Fibroblast of lung (primary cell): ENCODE measurements around the gene C1orf116. TPM values are rescaled to one million over a fixed set of nuclear protein-coding genes. Genes with fewer than 3 reads are reported as not detected.

Experiments
- DNase-seq, 2 donors: peaks; one replicate each; pipeline versions ENCODE4 v3.0.0 to v3.0.0-alpha.2; 2010; ENCODE audit warnings: low read depth in 2 of 2
- H2AFZ ChIP-seq: 2 replicates; pipeline ENCODE4 v1.5.1; 2012; ENCODE audit warnings: low read length, control low read depth, inconsistent platforms
- H3K27ac ChIP-seq: 2 replicates; pipeline ENCODE4 v1.5.1; 2011; ENCODE audit warnings: low read length, control low read depth; ENCODE audit not compliant: insufficient read depth
- H3K27me3 ChIP-seq: 2 replicates; pipeline ENCODE4 v1.5.1; 2011; ENCODE audit warnings: mild to moderate bottlenecking, low read length; ENCODE audit not compliant: control insufficient read depth, insufficient read depth
- H3K36me3 ChIP-seq: 2 replicates; pipeline ENCODE4 v1.5.1; 2011; ENCODE audit warnings: low read length; ENCODE audit not compliant: control insufficient read depth, insufficient read depth
- H3K4me1 ChIP-seq: 2 replicates; pipeline ENCODE4 v1.5.1; 2011; ENCODE audit warnings: low read length; ENCODE audit not compliant: control insufficient read depth, insufficient read depth; ENCODE audit errors: extremely low read depth
- H3K4me2 ChIP-seq: 2 replicates; pipeline ENCODE4 v1.5.1; 2011; ENCODE audit warnings: low read length, control low read depth; ENCODE audit not compliant: insufficient read depth; ENCODE audit errors: extremely low read depth
- H3K4me3 ChIP-seq, 4 experiments: fragments of 200-600 bp in 1 of 4; sonication (generic) in 1 of 4; replicated peaks in 1 of 4; 2 replicates each; pipeline ENCODE4 v1.5.1; 2011 to 2016; ENCODE audit warnings: low read length in 4 of 4, low read depth in 3 of 4, mild to moderate bottlenecking in 3 of 4, control low read depth in 2 of 4, inconsistent platforms in 1 of 4, mixed read lengths in 1 of 4; ENCODE audit not compliant: insufficient read depth in 1 of 4; ENCODE audit errors: control extremely low read depth in 1 of 4
- H3K79me2 ChIP-seq: 2 replicates; pipeline ENCODE4 v1.5.1; 2012; ENCODE audit warnings: mild to moderate bottlenecking, low read length, inconsistent platforms; ENCODE audit not compliant: control insufficient read depth, insufficient read depth
- H3K9ac ChIP-seq: 2 replicates; pipeline ENCODE4 v1.5.1; 2011; ENCODE audit warnings: mild to moderate bottlenecking, low read length, control low read depth; ENCODE audit not compliant: insufficient read depth
- H3K9me3 ChIP-seq: 2 replicates; pipeline ENCODE4 v1.5.1; 2012; ENCODE audit warnings: low read depth, low read length; ENCODE audit not compliant: control insufficient read depth, insufficient read depth
- H4K20me1 ChIP-seq: 2 replicates; pipeline ENCODE4 v1.5.1; 2011; ENCODE audit warnings: low read length; ENCODE audit not compliant: control insufficient read depth, insufficient read depth; ENCODE audit errors: extremely low read depth
- CTCF ChIP-seq, 2 donors: IDR thresholded peaks in 1 of 2; conservative IDR thresholded peaks in 1 of 2; 1 replicate in 1 of 2; 2 replicates in 1 of 2; pipeline ENCODE4 v1.5.1; 2011 to 2012; ENCODE audit warnings: low read length in 2 of 2, control low read depth in 1 of 2, inconsistent platforms in 1 of 2, low read depth in 1 of 2, mild to moderate bottlenecking in 1 of 2
- EZH2 ChIP-seq: IDR thresholded peaks from 2 replicates; pipeline ENCODE4 v1.5.1; 2012; ENCODE audit warnings: low read length, control low read depth, mild to moderate bottlenecking; ENCODE audit errors: missing control alignments
- polyA plus RNA-seq, 2 donors: library from polyadenylated mRNA; depleted of rRNA in 1 of 2; stranded (reverse) in 1 of 2; unstranded in 1 of 2; fragments of >200 nt; gene quantifications; 2 replicates each; pipeline ENCODE4 v1.2.1, GENCODE V29; 2011 to 2012; ENCODE audit warnings: missing spikeins in 1 of 2
- total RNA-seq: library from RNA; depleted of rRNA; stranded (reverse); fragments of >200 nt; gene quantifications from 2 replicates; pipeline ENCODE4 v1.2.1, GENCODE V29; 2014

The C1orf116 gene
- total and polyA plus RNA-seq, 2 donors (not counting 1 experiment from before 2014, with no cell fraction given), result 0.06 TPM; not detected in 1

DNA sequence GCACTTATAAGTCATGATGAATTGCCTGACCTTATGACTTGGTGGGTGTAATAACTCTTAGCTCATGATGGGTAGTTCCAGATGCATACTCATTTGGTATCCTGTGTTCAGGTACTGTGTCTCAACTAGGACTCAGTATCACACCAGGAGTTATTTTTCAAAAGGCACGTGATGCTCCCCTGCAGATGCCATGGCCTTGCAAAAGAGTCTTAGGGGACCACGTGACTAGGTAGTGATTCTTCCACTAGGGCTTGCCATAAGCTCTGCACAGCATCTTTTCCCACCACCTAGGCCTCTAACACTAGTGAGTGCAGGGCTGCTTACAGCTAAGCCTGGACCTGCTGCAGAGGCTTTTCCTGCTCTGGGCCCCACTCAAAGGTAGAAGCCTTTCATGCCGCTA, 58.4 kb downstream of the C1orf116 start:
- Histone ChIP-seq H3K4me2 (no peak overlapping the region), H3K9me3 (no peaks in the 10 kb centered on the region), H3K36me3 (no peaks in the 10 kb centered on the region), H3K9ac (no peak overlapping the region), H3K27me3 (peaks cover 10% of the 10 kb centered on the region), H3K4me3 (no peak overlapping the region), H2AFZ (no peak overlapping the region), H3K4me1 (no peaks in the 10 kb centered on the region), H4K20me1 (no peaks in the 10 kb centered on the region), H3K79me2 (no peaks in the 10 kb centered on the region), H3K27ac (no peak overlapping the region)
- DNase-seq, result no peak
- TF ChIP-seq EZH2 (no peak), CTCF (conservative IDR thresholded peaks at IDR 0.05 in 1 of 2, IDR thresholded peaks at IDR 0.05 in 1 of 2; ENCODE audit: low read depth in 1 of 2, low read length in 2 of 2) (no peak)

DNA sequence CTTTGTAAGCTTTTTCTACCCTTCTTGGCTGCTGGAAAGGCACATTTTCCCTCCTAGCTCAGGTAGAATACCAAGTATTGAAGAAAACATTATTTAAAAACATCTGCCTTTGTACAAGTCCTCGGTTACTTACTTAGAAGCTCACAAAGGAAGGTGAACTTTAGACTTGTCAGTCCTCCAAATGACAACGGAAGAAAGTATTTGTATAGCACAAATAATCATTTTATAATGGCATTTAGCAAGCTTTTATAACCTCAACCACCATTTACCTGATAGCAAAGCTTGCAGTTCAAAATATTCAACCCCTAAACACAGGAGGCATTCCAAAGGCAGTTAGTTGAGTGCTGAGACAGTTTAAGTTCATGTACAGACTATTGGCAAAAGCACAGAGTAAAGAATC, 59.8 kb downstream of the C1orf116 start:
- Histone ChIP-seq H3K9me3 (no peaks in the 10 kb centered on the region), H3K4me1 (no peaks in the 10 kb centered on the region), H2AFZ (no peak overlapping the region), H3K27ac (no peak overlapping the region), H3K79me2 (no peaks in the 10 kb centered on the region), H3K4me2 (no peak overlapping the region), H3K4me3 (no peak overlapping the region), H3K9ac (no peak overlapping the region), H4K20me1 (no peaks in the 10 kb centered on the region), H3K27me3 (peaks cover 7% of the 10 kb centered on the region), H3K36me3 (no peaks in the 10 kb centered on the region)
- DNase-seq, result no peak
- TF ChIP-seq CTCF (conservative IDR thresholded peaks at IDR 0.05 in 1 of 2, IDR thresholded peaks at IDR 0.05 in 1 of 2; ENCODE audit: low read depth in 1 of 2, low read length in 2 of 2) (no peak), EZH2 (no peak)

DNA sequence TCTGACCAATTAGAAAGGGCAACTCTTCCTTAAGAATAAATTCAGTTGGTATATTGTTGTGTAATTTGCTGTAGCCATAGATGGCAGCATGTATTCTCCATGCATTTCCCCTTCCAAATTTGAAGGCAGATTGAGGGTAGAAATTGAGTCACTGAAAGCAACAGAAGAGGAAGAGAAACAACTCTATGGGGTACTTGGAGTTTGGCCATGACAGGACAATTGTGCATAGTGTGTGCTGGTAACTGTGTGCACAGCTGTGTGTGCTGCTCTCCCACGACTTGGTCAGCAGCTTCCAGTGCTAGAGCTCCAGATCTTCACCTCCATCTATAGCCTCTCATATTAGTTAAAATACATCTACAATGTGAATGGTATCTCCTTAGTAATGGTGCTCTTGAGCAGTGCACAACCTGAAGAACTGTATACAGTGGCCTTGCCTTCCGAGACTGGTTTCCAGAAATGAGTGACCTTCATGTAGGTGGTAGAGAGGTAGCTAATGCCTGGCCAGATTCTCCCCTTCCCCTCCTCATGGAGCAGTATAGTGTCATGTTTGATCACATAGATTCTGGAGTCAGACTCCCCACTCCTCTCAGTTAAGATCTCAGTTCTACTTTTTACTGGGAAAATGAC, 61.4 kb downstream of the C1orf116 start:
- H3K36me3 ChIP-seq, result no peaks in the 10 kb centered on the region
- H3K27me3 ChIP-seq, result peaks cover 7% of the 10 kb centered on the region
- no peak overlapping the region for H3K4me2 ChIP-seq
- H2AFZ ChIP-seq, result no peak overlapping the region
- H3K9me3 ChIP-seq, result no peaks in the 10 kb centered on the region
- TF ChIP-seq EZH2 (no peak), CTCF (conservative IDR thresholded peaks at IDR 0.05 in 1 of 2, IDR thresholded peaks at IDR 0.05 in 1 of 2; ENCODE audit: low read depth in 1 of 2, low read length in 2 of 2) (no peak)
- H3K4me1 ChIP-seq, result no peaks in the 10 kb centered on the region
- no peak overlapping the region for H3K27ac ChIP-seq
- H3K79me2 ChIP-seq, result no peaks in the 10 kb centered on the region
- no peaks in the 10 kb centered on the region for H4K20me1 ChIP-seq
- H3K9ac ChIP-seq, result no peak overlapping the region
- H3K4me3 ChIP-seq, result no peak overlapping the region
- no peak for DNase-seq
